Hepatic stellate cell (primary cell): ENCODE measurements around the gene COLEC12.

Experiments
- DNase-seq: peaks from one replicate; pipeline ENCODE4 v3.0.0; 2011; ENCODE audit warnings: low spot score

The COLEC12 gene

DNA sequence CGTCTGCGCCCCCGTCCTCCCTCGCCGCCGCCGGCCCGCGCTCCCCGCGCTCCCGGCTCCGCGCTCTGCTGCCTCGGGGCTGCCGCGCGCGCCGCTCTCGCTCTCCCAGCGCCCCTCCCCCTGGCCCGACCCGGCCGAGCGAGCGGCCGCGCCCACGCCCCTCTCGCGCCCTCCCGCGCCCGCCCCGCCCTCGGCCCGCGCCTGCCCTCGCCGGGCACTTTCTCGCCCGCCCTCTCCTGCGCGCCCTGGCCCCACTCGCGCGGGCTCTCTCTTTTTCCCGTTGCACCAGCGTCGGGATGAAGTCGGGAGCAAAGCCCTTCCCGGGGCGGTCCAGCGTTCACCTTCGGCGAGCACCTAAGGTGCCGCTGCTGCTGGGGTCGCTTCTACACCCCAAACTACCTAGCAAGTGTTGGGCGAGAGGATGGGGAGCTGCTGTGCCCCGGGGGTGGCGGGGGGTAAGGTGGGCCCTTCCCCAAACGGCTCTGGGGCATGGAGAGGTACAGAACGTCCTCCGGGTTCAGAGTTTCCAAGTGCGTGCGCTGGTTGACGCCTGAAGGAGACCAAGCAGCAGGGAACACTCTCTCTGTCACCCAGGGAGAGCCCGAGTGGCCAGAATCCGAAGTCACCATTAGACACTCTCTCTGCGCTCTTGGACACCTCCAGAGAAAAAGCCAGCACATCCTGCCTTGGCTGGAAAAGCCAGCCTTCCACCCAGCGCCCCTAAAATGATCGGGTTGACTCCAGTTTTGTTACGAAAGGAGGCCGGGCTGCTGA lies at the start of gene COLEC12:
COLEC12 (minus strand) TSS at position 70 of the 774 bp plus-strand sequence. CDS start 187 bp downstream, outside the sequence.
- no peak for DNase-seq

DNA sequence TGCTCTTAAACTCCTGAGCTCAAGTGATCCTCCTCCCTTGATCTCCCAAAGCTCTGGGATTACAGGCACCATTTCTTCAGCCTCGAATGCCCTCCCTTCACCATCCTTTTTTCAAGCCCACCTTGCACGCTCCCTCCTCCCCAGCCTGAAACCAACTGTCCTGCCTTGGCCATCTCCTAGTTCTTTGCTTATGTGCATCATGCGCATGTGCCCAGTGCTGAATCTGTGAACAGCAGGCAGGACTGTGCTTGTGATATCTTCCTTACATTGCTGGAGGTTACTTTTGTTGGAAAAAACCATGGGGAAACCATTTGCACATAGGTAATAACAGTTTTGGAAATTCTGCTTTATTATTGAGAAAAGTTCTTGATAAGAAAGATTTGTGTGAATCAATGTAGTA lies 49.5 kb upstream of the COLEC12 start:
- no peak for DNase-seq

DNA sequence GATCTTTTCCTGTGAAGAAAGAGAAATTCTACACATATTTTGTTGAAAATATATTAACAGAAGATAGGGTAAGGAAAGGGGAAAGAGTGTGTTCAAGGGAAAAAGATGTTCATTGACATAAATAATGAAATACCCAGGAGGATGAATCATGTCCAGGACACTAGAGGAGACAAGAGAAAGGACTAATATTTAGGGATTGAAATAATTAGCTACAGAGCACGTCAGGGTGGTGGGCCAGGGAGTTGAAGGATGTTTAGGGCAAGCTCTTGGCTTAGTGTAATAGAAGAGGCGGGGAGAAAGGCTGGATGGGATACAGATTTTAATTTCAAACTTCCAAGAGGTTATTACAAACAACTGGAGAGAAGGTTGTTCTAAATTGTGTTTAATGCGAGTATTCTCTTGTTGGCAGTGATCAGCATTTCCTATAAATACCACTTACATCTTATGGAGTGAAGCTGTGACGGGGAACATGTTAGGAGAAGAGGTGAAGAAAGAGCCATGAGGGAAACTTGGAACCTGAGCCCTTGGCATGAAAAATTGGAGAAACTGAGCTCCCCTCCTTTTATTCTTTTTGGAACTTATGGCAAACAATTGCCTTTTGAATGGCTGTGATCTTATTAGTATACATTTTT lies 43.1 kb upstream of the COLEC12 start:
- DNase-seq, result no peak

DNA sequence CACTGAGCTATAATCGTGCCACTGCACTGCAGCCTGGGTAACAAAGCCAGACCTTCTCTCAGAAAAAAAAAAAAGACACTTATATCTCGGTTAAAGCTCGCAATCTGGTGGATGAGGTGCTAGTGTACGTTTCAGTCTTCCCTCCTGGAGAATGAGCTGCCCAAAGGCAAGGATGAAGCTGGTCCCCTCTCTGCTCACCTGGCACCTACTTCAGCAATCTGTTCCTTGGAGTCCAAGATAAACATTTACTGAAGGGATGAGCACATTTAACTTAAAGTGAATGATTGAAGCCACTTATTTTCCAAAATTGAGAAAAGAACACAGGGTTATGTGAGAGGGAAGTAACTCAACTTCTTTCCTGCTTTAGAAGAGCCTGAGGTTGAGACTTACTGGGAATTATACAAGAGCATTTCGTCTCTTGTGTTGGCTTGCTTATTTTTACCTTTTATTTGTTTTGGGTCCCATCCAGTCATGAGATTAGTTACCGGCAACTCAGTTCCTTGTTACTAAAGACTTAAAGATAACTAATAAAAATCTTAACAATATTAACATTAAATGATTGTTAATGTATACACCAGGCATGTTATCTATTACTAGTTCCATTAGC lies 33.6 kb upstream of the COLEC12 start:
- no peak for DNase-seq

DNA sequence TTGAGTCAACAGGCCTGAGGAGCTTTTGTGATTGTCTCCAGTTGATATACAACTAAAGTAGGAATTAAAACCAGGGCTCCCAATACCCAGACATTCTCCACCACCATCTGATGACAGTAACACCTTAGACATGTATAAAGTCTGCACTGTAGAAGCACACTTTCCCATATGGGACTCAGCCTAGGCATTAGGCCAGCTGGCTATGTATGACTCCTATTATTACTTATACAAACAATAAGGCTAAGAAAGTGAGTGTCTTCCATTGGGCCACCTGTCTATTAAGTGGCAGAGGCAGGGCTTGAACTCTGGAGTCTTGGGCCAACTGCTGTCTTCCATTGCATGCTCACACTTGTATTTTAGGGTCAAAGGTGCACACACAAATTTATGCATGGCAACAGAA lies 32.1 kb upstream of the COLEC12 start:
- no peak for DNase-seq

DNA sequence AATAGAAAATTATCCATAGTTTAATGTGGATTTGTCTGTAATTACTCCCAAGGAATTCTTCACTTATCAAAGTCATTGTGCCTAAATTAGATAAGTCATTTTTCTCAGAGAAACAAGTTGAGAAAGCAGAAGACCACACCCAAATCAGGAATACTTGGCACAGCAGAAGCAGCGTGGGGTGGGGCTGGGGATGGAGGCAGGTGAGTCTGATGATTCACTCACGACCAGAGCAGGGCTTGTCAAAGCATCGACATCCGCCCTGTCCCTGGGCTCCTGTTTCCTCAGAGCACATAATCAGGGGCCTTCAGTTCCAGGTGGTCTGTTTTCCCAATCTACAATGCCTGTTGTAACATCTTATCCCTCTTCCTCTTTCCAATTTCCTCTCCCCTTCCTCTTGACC lies 31.5 kb upstream of the COLEC12 start:
- DNase-seq, result no peak

DNA sequence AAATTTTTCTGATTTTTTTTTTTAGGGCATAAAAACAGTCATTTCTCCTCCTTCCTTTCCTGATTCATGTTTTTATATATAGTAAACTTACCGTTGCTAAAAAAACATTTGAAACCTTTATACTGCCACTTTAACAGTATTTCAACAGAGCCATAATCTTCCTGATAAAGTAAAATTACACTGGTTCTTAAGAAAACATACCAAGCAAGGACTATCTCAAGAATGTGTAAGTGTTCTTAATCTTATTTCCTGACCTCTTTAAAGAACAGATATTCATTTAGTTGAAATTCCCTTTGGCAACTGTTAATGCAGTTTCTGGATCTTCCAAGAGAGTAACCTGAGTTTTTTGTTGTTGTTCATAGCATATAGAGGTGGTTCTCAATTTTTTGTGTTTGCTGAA lies 26.6 kb upstream of the COLEC12 start:
- DNase-seq, result no peak

DNA sequence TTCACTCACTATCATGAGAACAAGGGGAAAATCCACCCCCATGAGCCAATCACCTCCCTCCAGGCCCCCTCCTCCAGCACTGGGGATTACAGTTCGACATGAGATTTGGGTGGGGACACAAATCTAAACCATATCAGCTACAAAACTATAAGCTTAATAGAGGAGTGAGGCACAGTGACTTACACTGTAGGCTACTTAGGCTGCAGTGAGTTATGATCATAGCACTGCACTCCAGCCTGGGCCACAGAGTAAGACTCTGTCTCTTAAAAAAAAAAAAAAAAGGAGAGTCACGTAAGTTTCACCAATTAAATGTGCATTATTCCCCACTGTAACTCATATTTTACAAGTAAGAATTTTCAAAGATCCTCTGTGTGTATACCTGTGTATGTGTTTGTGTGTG lies 26.2 kb upstream of the COLEC12 start:
- no peak for DNase-seq

DNA sequence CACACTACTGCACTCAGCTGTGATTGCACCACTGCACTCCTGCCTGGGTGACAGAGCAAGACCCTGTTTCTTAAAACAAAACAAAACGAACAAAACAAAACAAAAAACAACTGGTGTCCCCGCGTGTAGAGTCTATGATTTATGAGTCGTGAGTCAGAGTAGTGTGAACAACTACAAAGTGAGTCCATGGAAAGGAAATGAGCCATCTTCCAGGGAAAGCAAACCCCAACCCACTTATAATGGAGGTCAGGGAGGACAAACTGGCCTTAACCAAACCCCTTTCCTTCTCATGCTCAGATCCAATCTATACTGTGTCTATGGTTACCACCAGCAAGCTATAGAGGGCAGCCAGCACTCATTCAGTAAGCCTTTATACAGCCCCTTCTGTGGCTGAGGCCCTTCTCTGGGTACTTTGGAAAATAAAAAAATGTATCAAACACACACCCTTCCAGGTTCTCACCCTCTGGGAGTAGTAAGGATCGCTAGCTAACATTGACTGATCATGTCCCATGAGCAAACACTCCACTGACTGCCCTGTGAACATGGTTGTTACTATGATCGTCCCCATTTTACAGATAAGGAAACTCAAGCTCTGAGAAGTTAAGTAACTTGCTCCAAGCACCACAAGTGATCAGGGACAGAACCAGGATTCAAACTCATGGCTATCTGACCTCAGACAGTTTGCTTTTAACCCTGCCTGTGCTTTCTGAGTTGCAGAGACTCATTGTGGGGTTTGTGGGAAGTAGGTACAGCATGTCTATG lies 24.7 kb upstream of the COLEC12 start:
- DNase-seq, result no peak

DNA sequence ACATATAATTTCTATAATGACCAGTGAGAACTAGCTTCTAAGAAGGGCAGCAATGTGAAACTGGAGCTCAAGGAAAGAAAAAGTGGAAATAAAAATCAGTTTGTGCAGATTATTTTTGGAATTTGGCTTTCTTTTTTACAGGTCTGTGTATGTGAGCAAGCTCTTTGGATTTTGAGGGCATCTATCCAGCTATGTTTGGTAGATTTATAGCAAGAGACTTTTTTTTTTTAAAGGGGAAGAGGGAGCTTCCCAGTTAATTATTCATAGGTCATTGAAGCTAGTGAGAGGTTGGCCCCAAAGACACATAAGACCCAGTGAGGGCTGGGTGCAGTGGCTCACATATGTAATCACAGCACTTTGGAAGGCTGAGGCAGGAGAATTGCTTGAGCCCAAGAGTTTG lies 24.0 kb upstream of the COLEC12 start:
- DNase-seq, result no peak

DNA sequence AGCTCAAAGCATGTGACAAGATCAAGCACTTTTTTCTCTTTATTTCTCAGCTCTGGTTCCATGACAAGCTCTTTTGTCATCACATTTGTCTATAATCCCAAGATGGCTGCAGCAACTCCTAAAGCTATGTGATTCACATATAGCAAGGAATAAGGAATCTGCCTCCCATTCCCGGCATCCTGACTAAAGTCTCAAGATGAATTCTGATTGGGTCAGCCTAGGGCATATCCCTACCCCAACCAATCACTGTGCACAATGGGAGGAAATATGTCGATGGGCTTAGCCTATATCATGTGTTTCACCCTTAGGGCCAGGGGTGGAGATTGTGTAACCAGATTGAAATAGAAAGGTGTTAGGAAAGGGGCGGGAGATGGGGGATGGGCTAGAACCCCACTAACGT lies 23.1 kb upstream of the COLEC12 start:
- no peak for DNase-seq

DNA sequence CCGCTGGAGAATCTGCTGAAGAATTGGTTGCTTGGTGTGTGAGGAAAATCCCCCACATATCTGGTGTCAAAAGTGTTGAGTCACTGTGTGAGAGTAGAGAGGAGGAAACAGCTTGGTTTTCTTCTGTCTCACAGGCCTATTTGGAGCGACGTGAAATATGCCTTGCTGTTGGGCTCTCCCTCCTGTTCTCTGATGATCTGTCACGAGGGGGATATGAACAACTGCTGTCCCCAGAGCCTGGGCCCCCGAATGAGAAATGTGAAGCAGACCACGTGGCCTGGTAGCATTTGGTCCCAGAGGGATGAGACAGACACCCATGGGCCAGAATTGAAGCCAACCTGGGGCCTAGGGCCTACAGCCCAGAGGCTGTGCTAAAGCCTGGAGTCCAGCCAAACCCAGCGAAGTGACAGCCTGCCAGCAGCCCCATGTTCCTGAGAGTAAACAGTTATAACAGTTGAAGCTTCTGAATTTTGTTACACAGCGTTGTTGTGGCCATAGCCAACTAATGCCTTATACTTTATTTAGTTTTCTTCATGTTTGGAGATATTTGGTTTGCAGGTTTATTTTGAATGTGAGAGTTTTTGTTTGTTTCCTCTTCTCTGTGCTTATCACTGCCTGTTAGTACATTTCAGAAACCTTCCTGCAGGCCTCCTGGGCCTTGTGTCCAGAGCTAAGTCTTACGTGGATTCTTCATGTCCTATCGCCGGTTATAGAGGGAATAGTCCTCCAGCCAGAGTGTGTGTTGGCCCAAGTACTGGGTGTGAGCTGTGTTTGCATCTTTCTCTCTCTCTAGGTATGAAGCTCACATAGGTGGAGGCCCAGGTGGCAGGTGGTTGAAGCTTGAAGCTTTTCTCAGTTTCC lies 18.7 kb upstream of the COLEC12 start:
- no peak for DNase-seq

DNA sequence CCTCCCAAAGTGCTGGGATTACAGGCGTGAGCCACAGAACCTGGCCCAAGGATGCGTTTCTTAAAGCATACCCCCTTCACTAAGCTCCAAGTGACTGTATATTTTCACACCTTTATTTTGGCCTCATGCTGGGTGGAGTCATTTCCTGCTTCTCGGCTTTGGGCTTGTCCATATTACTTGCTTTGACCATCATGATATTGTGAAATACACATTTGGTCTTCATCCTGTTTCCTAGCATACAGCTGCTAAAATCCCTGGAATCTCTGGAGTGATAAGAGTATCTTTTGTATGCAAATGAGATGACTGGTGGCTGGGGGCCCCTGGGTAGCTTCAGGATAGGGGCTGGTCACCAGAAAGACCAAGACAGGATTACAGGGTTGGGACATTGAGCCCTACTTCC lies 17.6 kb upstream of the COLEC12 start:
- DNase-seq, result no peak

DNA sequence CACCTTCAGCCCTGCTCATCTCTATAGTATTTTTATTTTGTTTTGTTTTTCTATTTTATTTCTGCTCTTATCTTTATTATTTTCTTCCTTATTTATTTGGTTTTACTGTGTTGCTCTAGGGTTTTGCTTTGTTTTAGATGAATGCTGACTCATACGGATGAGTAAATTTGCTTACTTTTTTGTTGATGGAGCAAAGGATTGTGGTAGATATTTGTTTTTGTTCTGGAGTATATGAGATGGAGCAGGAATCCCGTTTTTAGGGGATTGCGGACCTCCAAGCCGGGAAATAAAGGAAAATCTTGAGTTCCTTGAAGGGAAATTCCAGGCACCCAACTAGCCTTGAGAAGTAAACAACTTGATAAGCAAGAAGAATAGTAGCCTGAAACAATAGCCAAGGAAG lies 15.3 kb upstream of the COLEC12 start:
- no peak for DNase-seq

DNA sequence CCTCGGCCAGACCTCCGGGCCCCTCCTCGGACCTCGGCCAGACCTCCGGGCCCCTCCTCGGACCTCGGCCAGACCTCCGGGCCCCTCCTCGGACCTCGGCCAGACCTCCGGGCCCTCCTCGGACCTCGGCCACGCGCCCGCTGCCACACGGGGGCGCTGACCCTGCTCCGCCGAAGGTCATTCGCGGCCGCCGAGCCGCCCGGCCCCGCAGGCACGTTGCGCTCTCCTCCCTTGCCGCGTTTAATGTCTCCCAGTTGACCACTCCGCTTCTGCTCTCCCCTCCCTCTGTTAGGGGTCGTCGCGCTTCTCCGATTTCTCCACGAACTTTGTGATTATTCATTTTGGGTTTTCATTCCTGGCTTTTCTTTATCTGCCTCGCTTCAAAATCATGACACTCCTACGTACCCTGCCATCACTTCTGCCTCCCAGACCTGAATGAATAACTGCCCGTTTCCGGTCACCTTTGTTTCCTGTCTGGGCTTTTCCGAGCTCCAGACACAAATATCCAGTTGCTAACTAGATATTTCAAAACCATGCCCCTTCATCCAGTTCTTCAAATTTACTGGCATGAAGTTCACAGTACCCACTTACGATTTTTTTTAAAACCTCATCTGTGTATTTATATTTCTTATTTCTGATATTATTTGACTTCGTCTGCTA lies 14.8 kb upstream of the COLEC12 start:
- DNase-seq, result no peak

DNA sequence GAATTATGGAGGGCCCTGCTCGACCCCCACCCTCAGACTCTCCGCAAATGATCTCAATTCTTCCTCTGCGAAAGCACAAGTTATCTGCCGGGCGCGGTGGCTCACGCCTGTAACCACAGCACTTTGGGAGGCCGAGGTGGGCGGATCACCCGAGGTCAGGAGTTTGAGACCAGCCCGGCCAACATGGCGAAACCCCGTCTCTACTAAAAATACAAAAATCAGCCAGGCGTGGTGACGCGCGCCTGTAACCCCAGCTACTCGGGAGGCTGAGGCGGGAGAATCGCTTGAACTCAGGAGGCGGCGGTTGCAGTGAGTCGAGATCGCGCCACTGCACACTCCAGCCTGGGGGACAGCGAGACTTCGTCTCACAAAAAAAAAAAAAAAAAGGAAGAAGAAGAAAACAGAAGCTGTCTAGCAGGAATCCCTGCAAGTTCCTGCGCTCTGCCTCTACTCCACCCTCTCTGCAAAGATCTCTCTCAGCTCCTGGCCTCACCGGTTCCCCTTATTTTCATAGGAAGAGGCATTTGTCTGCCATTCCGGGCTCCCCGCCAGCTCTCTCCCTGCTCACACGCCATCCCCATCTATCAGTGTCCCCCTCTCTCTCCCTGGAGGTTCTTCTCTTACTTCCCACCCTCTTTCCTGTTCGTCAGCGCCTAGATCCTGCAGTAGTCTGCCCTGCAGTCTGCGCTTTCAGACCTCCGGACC lies 13.5 kb upstream of the COLEC12 start:
- DNase-seq, result no peak

DNA sequence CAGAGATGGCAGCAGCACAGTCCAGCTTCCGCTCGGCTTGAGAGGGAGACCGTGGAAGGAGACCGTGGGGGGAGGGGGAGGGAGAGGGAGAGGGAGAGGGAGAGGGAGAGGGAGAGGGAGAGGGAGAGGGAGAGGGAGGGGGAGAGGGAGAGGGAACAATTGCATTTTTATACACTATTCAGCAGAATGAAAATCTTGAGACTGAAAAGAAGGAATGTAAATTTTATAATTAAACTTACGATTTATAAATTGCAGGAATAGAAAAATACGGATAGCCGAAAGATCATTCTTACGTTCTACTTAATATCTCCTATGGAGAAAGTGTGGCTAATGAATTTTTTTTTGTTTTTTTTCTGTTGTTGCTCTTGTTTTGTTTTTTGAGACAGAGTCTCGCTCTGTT lies 12.5 kb upstream of the COLEC12 start:
- no peak for DNase-seq

DNA sequence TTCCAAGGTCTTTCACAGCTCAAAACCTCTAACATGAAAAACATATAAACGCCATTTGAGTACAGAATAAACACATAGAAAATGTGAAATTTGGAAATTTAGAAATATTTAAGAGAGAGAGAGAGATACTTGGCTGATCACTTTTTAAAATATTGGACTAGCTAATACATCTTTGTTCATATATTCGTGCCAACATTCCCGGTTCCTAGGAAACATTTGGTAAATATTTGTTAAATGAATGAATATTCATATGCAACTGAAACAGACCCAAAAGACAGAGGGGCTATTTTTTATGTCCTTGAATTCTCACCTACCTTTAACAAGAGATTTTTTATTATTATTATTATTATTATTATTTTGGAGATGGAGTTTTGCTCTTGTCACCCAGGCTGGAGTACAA lies 8.3 kb upstream of the COLEC12 start:
- DNase-seq, result no peak

DNA sequence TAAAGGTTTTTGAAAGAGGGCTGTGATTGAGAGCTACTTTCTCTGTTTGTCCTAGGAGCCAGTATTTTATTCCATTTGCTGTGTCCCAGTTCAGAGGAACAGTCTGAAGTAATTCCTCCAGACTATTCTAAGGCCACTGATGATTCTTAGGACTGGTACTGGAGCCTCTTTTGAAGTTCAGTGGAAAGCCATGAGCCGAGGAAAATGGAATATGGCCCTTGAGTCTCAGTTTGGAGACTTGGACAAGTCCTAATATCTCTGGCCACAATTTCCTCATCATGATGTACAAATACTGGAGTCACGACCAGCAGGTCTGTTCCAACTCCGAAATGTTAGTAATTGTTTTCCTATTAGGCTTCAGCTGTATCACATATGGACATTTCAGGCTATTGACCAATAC lies 7.1 kb upstream of the COLEC12 start:
- no peak for DNase-seq

DNA sequence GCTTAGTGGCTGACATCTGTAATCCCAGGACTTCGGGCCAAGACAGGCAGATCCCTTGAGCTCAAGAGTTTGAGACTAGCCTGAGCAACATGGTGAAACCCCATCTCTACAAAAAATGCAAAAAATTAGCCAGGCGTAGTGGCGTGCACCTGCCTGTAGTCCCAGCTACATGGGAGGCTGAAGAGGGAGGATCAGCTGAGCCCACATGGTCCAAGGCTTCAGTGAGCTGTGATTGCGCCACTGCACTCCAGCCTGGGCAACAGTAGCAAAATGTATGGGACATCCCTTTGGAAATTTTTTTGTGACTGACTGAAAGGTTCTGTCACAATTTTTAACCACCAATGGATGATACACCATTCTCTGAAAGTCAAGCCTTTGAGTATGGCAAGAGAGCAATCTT lies 6.3 kb upstream of the COLEC12 start:
- DNase-seq, result no peak

DNA sequence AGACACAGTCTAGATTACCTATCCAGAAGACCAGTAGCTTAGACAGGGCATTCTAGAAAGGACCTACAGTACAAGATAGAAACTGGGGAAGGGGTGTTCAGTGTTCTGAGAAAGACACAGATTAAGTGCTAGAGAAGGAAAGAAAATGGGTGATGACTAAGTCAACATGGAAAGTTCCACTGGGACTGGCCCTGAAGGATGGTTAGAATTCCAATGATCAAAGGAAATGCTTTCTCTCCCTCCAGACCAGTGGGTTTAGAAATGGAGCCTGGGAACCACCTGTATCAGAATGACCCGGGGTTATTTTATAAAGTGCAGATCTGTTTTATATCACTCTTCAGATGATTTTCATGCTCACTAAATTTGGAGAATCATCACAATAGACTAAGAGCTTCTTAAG lies 5.8 kb upstream of the COLEC12 start:
- no peak for DNase-seq
